GM23338 (cell line): ENCODE results near the gene RPUSD1. TPM values are rescaled to one million over a fixed set of nuclear protein-coding genes. Genes with fewer than 3 reads are reported as not detected.
"Not testable (repeated sequence)": the region's sequence is repeated elsewhere in the genome, so short reads cannot be mapped to it uniquely, and the experiment has no call there.

Source experiments
- ATAC-seq: fragments of 200-7000 bp; cut with Tn5 transposase; 3 replicates; pipeline ENCODE4 v1.9.1; 2020
- DNase-seq: peaks from one replicate; pipeline ENCODE4 v3.0.0-alpha.2; 2015; ENCODE audit warnings: low spot score
- H2AFZ ChIP-seq: fragments of 200-600 bp; sonication (generic); 2 replicates; pipeline ENCODE4 v1.8.0; 2016; ENCODE audit warnings: antibody characterized with exemption, mild to moderate bottlenecking, moderate library complexity
- H3F3A ChIP-seq: fragments of 200-600 bp; sonication (generic); replicated peaks from 2 replicates; pipeline ENCODE4 v1.8.0; 2017; ENCODE audit warnings: antibody characterized with exemption, mixed run types, low read depth
- H3K27ac ChIP-seq: fragments of 200-600 bp; sonication (generic); 2 replicates; pipeline ENCODE4 v1.6.1; 2016; ENCODE audit warnings: low read depth
- H3K27me3 ChIP-seq: fragments of 200-600 bp; sonication (generic); 2 replicates; pipeline ENCODE4 v1.8.0; 2016; ENCODE audit warnings: mild to moderate bottlenecking, mixed run types, moderate library complexity; ENCODE audit not compliant: insufficient read depth
- H3K36me3 ChIP-seq: fragments of 200-600 bp; sonication (generic); 2 replicates; pipeline ENCODE4 v1.8.0; 2016; ENCODE audit warnings: mild to moderate bottlenecking; ENCODE audit not compliant: insufficient read depth
- H3K4me1 ChIP-seq: fragments of 200-600 bp; sonication (generic); 2 replicates; pipeline ENCODE4 v1.8.0; 2016; ENCODE audit warnings: mild to moderate bottlenecking, moderate library complexity; ENCODE audit not compliant: insufficient read depth
- H3K4me2 ChIP-seq: fragments of 200-600 bp; sonication (generic); 2 replicates; pipeline ENCODE4 v1.7.1; 2017; ENCODE audit warnings: mixed run types
- H3K4me3 ChIP-seq: fragments of 200-600 bp; sonication (generic); 2 replicates; pipeline ENCODE4 v1.6.1; 2016; ENCODE audit warnings: mixed run types
- H3K79me2 ChIP-seq: fragments of 200-600 bp; sonication (generic); replicated peaks from 2 replicates; pipeline ENCODE4 v1.8.0; 2017; ENCODE audit warnings: mild to moderate bottlenecking; ENCODE audit not compliant: insufficient read depth
- H3K9me2 ChIP-seq: fragments of 200-600 bp; sonication (generic); 2 replicates; pipeline ENCODE4 v1.8.0; 2017; ENCODE audit not compliant: insufficient read depth
- H4K20me1 ChIP-seq: fragments of 200-600 bp; sonication (generic); replicated peaks from 2 replicates; pipeline ENCODE4 v1.8.0; 2017; ENCODE audit warnings: mild to moderate bottlenecking; ENCODE audit not compliant: insufficient read depth
- H3K27ac Mint-ChIP-seq: 2 replicates; pipeline ENCODE4 v1.8.0; 2020; ENCODE audit warnings: inconsistent platforms, mild to moderate bottlenecking, moderate library complexity, mixed read lengths
- H3K27me3 Mint-ChIP-seq: 3 replicates; pipeline ENCODE4 v1.8.0; 2022; ENCODE audit warnings: low read depth, mild to moderate bottlenecking, moderate library complexity, mixed read lengths, inconsistent platforms; ENCODE audit not compliant: insufficient read depth, poor library complexity
- H3K36me3 Mint-ChIP-seq: 3 replicates; pipeline ENCODE4 v1.8.0; 2021; ENCODE audit warnings: low read depth, mild to moderate bottlenecking, inconsistent platforms, moderate library complexity, mixed read lengths
- H3K4me1 Mint-ChIP-seq: 3 replicates; pipeline ENCODE4 v1.8.0; 2020; ENCODE audit warnings: mild to moderate bottlenecking, inconsistent platforms, mixed read lengths
- H3K4me3 Mint-ChIP-seq: 3 replicates; pipeline ENCODE4 v1.8.0; 2021; ENCODE audit warnings: moderate library complexity, mild to moderate bottlenecking, inconsistent platforms, mixed read lengths
- H3K9me3 Mint-ChIP-seq: 3 replicates; pipeline ENCODE4 v1.8.0; 2020; ENCODE audit warnings: moderate library complexity, mild to moderate bottlenecking, inconsistent platforms, mixed read lengths
- CREB1 ChIP-seq: fragments of 250-450 bp; sonication (Bioruptor Pico); IDR thresholded peaks from 2 replicates; pipeline ENCODE4 v1.5.0; 2020; ENCODE audit warnings: low read depth, mild to moderate bottlenecking, moderate library complexity
- CTCF ChIP-seq, 2 experiments: fragments of 200-600 bp in 1 of 2; sonication (generic) in 1 of 2; conservative IDR thresholded peaks; 2 replicates each; pipeline versions ENCODE4 v1.5.1 to v1.6.1; 2016 to 2017; ENCODE audit warnings: antibody characterized with exemption in 2 of 2, low read depth in 2 of 2, mild to moderate bottlenecking in 2 of 2, moderate library complexity in 1 of 2
- POLR2AphosphoS5 ChIP-seq: IDR thresholded peaks from 2 replicates; pipeline ENCODE4 v1.6.1; 2016; ENCODE audit warnings: antibody characterized with exemption, low read depth
- STAT1 ChIP-seq: IDR thresholded peaks from one replicate; pipeline ENCODE4 v1.6.1; 2016; ENCODE audit warnings: antibody characterized with exemption; ENCODE audit not compliant: unreplicated experiment
- ZNF114 ChIP-seq: fragments of 250-450 bp; sonication (Bioruptor Pico); IDR thresholded peaks from 2 replicates; pipeline ENCODE4 v1.5.0; 2020; ENCODE audit warnings: mild to moderate bottlenecking, moderate library complexity
- ZNF462 ChIP-seq: fragments of 250-450 bp; sonication (Bioruptor Pico); IDR thresholded peaks from 2 replicates; pipeline ENCODE4 v1.5.0; 2020; ENCODE audit warnings: mild to moderate bottlenecking, moderate library complexity
- polyA plus RNA-seq: library from polyadenylated mRNA; unstranded; fragments of >200 nt; fragmentation: Nextera tagmentation; extraction: Ambion mirVana; gene quantifications from 2 replicates; pipeline ENCODE4 v1.2.1, GENCODE V29; 2016
- total RNA-seq: library from RNA; depleted of rRNA; stranded (reverse); fragments of >200 nt; shearing (Covaris generic); gene quantifications from 2 replicates; pipeline ENCODE4 v1.2.3, GENCODE V29; 2014

The RPUSD1 gene
- total and polyA plus RNA-seq, 2 experiments from 2014 or later: 19.1 to 79.5 TPM

- no peak for TF ChIP-seq CTCF (conservative IDR thresholded peaks at IDR 0.05; ENCODE audit: low read depth in 2 of 2)
Observed at GRCh38 chr16:777826-778225, 10.4 kb downstream of the RPUSD1 start (continued).

- Histone ChIP-seq H3K27me3 (no peaks in the 10 kb centered on the region), H3K9me2 (no peaks in the 10 kb centered on the region), H3K4me2 (no peak overlapping the region), H3K27ac (no peak overlapping the region), H3K4me3 (no peak overlapping the region), H4K20me1 (no peaks in the 10 kb centered on the region), H3K36me3 (no peaks in the 10 kb centered on the region), H3F3A (peaks cover 3% of the 10 kb centered on the region; the same call in 1 of the 2 replicates), H3K79me2 (no peaks in the 10 kb centered on the region), H2AFZ (no peak overlapping the region), H3K4me1 (no peaks in the 10 kb centered on the region)
- no peaks in the 10 kb centered on the region for H3K4me1 Mint-ChIP-seq
- no peak overlapping the region for H3K27ac Mint-ChIP-seq
- no peak overlapping the region for H3K4me3 Mint-ChIP-seq
- DNase-seq: no peak
- ATAC-seq: no peak
- peaks cover 10% of the 10 kb centered on the region for H3K27me3 Mint-ChIP-seq
- H3K9me3 Mint-ChIP-seq: no peaks in the 10 kb centered on the region
- H3K36me3 Mint-ChIP-seq: no peaks in the 10 kb centered on the region
- TF ChIP-seq POLR2AphosphoS5 (no peak), CREB1 (CRISPR knock-in tag) (no peak), ZNF114 (CRISPR knock-in tag) (no peak), ZNF462 (CRISPR knock-in tag) (no peak), STAT1 (no peak)
Observed at GRCh38 chr16:776824-777223, 11.4 kb downstream of the RPUSD1 start.

GRCh38 chr16:776298-776697, 11.9 kb downstream of the RPUSD1 start:
- not testable (repeated sequence) for H3F3A ChIP-seq, H3K9me2 ChIP-seq, H2AFZ ChIP-seq, H3K79me2 ChIP-seq, H3K4me1 Mint-ChIP-seq, H3K27me3 Mint-ChIP-seq, ATAC-seq, H3K9me3 Mint-ChIP-seq, H3K27me3 ChIP-seq, H3K4me1 ChIP-seq, H4K20me1 ChIP-seq, H3K27ac ChIP-seq, H3K4me2 ChIP-seq, H3K4me3 Mint-ChIP-seq, H3K36me3 Mint-ChIP-seq, DNase-seq, H3K4me3 ChIP-seq, H3K27ac Mint-ChIP-seq, H3K36me3 ChIP-seq
